CD4-positive, alpha-beta T cell treated with Interleukin-17A for 1 hour (primary cell): ENCODE results near the gene CFAP299.
"Not testable (repeated sequence)": the region's sequence is repeated elsewhere in the genome, so short reads cannot be mapped to it uniquely, and the experiment has no call there.

ENCODE experiments used
- DNase-seq: peaks from one replicate; pipeline ENCODE4 v3.0.0-alpha.2; 2020

The CFAP299 gene

GRCh38 chr4:80333121-80333520 is 2.4 kb upstream of the CFAP299 start:
- DNase-seq = no peak

DNA sequence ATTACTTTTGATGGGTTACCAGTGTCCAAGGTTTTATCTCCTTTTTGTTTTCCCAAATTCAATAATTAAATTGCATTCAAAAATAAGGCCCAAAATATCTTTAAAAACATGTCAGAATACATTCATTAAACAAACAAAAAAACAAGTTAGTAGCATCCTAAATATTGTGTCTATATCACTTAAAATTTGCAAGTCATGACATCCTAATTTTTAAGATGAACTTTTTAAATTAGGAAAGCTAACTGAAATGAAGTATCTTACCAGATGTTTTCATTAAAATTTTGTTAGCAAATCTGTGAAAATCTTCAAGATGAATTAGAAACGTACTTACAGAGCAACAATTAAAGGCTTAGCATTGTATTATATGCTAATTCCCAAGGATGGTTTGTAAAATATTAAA is 962 bp upstream of the CFAP299 start:
- no peak for DNase-seq

- DNase-seq = no peak
Measured at GRCh38 chr4:80335226-80335553, 340 bp upstream of the CFAP299 start.

DNA sequence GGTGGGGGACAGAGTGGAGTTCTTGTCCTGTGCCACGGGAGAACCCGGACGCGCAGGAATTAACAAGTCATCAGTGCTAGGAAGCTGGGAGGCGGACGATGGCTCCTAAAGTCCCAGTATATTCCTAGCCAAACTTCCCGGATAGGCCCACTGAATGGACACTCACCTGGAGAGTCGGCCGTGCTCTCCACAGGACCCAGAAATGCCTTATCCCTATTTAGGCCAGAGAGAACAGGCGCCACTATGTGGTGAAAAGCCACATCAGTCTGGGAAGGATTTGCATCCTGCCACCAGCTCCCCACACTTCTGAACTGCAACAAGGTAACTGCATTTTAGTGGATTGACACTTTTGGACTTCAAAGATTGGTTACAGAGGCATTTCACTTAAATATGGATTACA is 1.1 kb downstream of the CFAP299 start:
- DNase-seq = no peak

GRCh38 chr4:80340036-80340435 is 4.5 kb downstream of the CFAP299 start:
- no peak for DNase-seq

- not testable (repeated sequence) for DNase-seq
Measured at GRCh38 chr4:80342684-80343083, 7.2 kb downstream of the CFAP299 start.

DNA sequence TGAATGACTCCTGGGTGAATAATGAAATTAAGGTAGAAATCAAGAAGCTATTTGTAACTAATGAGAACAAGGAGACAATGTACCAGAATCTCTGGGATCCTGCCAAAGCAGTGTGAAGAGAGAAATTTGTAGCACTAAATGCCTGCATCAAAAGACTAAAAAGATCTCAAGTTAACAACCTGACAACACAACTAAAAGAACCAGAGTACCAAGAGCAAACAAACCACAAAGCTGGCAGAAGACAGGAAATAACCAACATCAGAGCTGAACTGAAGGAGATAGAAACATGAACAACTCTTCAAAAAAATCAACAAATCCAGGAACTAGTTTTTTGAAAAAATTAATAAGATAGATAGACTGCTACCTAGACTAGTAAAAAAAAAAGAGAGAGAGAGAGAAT is 8.4 kb downstream of the CFAP299 start:
- DNase-seq = no peak

DNA sequence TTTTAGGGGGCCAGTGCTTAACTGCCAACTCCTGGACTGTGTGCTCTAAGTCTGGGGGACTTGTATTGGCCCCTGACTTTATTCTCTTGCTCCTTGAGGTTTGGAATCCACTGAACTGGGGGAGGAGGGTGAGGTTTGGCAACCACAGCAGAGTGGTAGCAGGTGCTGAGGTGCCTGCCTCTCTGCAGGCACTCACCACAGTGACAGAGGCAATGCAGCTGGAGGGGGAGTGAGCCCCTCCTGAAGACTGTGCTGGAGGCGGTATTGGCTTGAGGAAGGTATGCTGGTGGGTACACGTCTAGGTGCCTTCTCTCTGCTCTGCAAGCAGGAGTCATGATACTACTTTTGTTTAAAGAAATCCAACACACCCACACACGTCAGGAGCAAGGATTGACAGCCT is 24.6 kb downstream of the CFAP299 start:
- no peak for DNase-seq

DNA sequence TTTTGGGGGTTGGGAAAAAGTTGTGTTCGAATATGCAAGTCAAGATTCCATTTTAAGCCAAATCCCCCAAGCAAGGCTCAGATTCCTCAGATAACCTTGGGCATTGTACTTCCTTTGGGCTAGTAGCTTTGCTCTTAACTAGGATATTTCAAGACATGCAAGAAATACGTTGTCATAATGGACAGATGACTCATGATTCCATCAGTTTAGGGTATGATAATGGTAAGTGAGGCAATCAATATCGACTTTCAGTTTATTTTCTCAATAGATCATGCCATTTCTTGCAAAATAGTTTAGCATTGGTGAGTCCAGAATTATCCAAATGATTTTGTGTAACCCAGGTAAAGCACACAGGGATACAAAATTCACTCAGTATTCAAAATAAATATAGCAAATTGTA is 25.4 kb downstream of the CFAP299 start:
- no peak for DNase-seq

- peak; percentile 53 for DNase-seq
Measured at GRCh38 chr4:80361329-80361900, 25.9 kb downstream of the CFAP299 start.

- DNase-seq = peak; percentile 47
Measured at GRCh38 chr4:80362578-80363181, 27.1 kb downstream of the CFAP299 start.

GRCh38 chr4:80365928-80366327 is 30.4 kb downstream of the CFAP299 start:
- peak; percentile 76 for DNase-seq

DNA sequence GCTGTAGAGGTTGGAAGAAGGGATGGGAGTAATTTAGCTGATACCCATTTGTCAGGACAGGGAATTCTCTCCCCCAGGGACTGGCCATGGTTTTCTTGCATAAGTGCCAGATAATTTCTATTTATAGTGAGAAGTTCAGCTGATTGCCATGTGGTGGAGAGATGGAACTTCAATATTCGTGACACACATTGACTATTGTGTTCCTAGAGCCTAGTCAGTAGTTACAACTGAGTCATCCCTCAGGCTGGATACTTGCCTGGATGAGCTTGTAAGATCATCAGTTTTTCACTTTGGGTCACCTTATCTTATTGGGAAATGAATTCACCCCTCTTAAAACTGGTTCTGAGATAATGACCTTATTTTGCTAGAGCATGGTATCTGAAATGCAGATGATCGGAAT is 32.2 kb downstream of the CFAP299 start:
- DNase-seq = no peak

GRCh38 chr4:80370635-80371034 is 35.1 kb downstream of the CFAP299 start:
- no peak for DNase-seq

- DNase-seq = no peak
Measured at GRCh38 chr4:80371046-80371445, 35.5 kb downstream of the CFAP299 start.

DNA sequence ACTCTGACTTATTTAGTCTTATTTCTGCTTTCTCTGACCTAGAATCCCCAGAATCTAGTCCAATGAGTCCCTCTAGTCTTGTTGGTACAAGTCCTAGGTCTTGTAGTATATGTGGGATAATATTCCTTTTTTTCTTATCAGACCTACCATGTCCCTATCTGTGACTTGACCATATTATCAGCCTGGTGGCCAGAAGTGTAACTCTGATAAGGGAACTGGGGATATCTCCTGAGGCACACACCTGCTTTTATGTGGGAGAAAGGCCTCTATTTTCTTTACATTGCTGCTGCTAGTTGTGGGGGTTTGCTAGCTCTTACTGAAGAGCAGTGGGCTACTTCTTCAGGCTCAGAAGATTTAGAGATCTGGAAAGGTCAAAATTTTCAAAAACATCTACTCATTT is 38.6 kb downstream of the CFAP299 start:
- no peak for DNase-seq

DNA sequence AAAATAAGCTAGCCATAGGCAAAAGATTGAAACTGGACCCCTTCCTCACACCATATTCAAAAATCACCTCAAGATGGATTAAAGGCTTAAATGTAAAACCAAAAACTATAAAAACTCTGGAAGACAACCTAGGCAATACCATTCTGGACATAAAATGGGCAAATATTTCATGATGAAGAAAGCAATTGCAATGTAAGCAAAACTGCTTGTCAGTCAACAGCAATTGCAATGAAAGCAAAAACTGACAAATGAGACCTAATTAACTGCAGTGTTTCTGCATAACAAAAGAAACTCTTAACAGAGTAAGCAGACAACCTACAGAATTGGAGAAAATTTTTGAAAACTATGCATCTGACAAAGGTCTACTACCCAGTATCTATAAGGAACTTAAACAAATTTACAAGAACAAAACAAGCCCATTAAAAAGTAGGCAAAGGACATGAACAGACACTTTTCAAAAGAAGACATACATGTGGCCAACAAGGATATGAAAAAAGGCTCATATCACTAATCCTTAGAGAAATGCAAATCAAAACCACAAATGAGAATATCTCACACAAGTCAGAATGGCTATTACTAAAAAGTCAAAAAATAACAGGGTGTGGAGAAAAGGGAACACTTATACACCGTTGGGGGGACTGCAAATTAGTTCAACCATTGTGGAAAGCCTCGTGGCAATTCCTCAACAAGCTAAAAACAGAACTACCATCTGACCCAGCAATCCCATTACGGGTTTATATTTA is 46.7 kb downstream of the CFAP299 start:
- no peak for DNase-seq

GRCh38 chr4:80385397-80386280 is 50.1 kb downstream of the CFAP299 start:
- no peak for DNase-seq

GRCh38 chr4:80386281-80386886 is 50.9 kb downstream of the CFAP299 start:
- no peak for DNase-seq

- no peak for DNase-seq
Measured at GRCh38 chr4:80387390-80388283, 52.1 kb downstream of the CFAP299 start.

GRCh38 chr4:80388284-80388607 is 52.7 kb downstream of the CFAP299 start:
- DNase-seq = no peak

GRCh38 chr4:80390178-80390577 is 54.6 kb downstream of the CFAP299 start:
- no peak for DNase-seq
